Thyroid gland (tissue), 4 donors: Measurements from ENCODE around the gene AGBL4. TPM values are rescaled to one million over a fixed set of nuclear protein-coding genes. Genes with fewer than 3 reads are reported as not detected.

ENCODE experiments used
- DNase-seq, 2 donors: peaks; one replicate each; pipeline ENCODE4 v3.0.0-alpha.2; 2019
- H3K27ac ChIP-seq, 3 donors: fragments of 200-600 bp; sonication (generic); 1 replicate in 2 of 3; 2 replicates in 1 of 3; pipeline ENCODE4 v1.5.1; 2016 to 2019; ENCODE audit warnings: mild to moderate bottlenecking in 1 of 3, moderate library complexity in 1 of 3
- H3K27me3 ChIP-seq: fragments of 200-600 bp; sonication (generic); one replicate; pipeline ENCODE4 v1.5.1; 2019
- H3K36me3 ChIP-seq, 2 donors: fragments of 200-600 bp; sonication (generic); one replicate each; pipeline ENCODE4 v1.5.1; 2016 to 2019
- H3K4me1 ChIP-seq, 2 donors: fragments of 200-600 bp; sonication (generic); one replicate each; pipeline ENCODE4 v1.5.1; 2017 to 2019
- H3K4me3 ChIP-seq, 3 donors: fragments of 200-600 bp; sonication (generic); replicated peaks in 1 of 3; 1 replicate in 2 of 3; 2 replicates in 1 of 3; pipeline ENCODE4 v1.5.1; 2016; ENCODE audit warnings: mild to moderate bottlenecking in 1 of 3
- H3K9me3 ChIP-seq: fragments of 200-600 bp; sonication (generic); one replicate; pipeline ENCODE4 v1.5.1; 2017
- POLR2A ChIP-seq, 2 donors: fragments of 450-650 bp; IDR thresholded peaks; one replicate each; pipeline ENCODE4 v1.6.1; 2017; ENCODE audit warnings: antibody characterized with exemption in 2 of 2, mild to moderate bottlenecking in 2 of 2, moderate library complexity in 1 of 2
- WGBS, 2 donors: methylation state at CpG; one replicate each; pipeline ENCODE4 v1.1.5; 2017; 5-methylcytosine and 5-hydroxymethylcytosine counted together
- intact Hi-C: fragments of 100-400 bp; cut with DNase I; formaldehyde crosslinking; loops from one replicate; pipeline ENCODE4 v1.15.1; 2023
- total RNA-seq, 4 donors: library from RNA; depleted of rRNA; stranded (reverse); fragments of >200 nt; gene quantifications; one replicate each; pipeline ENCODE4 v1.2.3, GENCODE V29; 2016
- TF ChIP-seq, protein P1 (sequence below), 6 experiments: fragments of 200-600 bp in 3 of 6; fragments of 450-650 bp in 3 of 6; sonication (generic) in 3 of 6; IDR thresholded peaks; one replicate each; pipeline ENCODE4 v1.5.1; 2016 to 2019; ENCODE audit warnings: antibody characterized with exemption in 6 of 6, mild to moderate bottlenecking in 2 of 6, inconsistent platforms in 1 of 6, moderate library complexity in 1 of 6

Gene AGBL4
- total RNA-seq, 4 donors from 2014 or later, result 2.1 to 6.0 (median 4.8) TPM

- Histone ChIP-seq H3K9me3 (no peaks in the 10 kb centered on the region), H3K36me3 (no peaks in the 10 kb centered on the region), H3K4me3 (no peak overlapping the region), H3K27me3 (no peaks in the 10 kb centered on the region), H3K4me1 (no peaks in the 10 kb centered on the region), H3K27ac (no peak overlapping the region)
- no peak for TF ChIP-seq POLR2A (IDR thresholded peaks at IDR 0.05)
- TF ChIP-seq, protein P1, sequence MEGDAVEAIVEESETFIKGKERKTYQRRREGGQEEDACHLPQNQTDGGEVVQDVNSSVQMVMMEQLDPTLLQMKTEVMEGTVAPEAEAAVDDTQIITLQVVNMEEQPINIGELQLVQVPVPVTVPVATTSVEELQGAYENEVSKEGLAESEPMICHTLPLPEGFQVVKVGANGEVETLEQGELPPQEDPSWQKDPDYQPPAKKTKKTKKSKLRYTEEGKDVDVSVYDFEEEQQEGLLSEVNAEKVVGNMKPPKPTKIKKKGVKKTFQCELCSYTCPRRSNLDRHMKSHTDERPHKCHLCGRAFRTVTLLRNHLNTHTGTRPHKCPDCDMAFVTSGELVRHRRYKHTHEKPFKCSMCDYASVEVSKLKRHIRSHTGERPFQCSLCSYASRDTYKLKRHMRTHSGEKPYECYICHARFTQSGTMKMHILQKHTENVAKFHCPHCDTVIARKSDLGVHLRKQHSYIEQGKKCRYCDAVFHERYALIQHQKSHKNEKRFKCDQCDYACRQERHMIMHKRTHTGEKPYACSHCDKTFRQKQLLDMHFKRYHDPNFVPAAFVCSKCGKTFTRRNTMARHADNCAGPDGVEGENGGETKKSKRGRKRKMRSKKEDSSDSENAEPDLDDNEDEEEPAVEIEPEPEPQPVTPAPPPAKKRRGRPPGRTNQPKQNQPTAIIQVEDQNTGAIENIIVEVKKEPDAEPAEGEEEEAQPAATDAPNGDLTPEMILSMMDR (IDR thresholded peaks at IDR 0.05), result no peak
- DNase-seq, result no peak
- 80 to 94% methylated on average over 3 of the region's 3 CpGs for WGBS, 2 donors
- intact Hi-C loops, result no loop called here
Observed at GRCh38 chr1:49187056-49187455, 836.7 kb downstream of the AGBL4 start.

DNA sequence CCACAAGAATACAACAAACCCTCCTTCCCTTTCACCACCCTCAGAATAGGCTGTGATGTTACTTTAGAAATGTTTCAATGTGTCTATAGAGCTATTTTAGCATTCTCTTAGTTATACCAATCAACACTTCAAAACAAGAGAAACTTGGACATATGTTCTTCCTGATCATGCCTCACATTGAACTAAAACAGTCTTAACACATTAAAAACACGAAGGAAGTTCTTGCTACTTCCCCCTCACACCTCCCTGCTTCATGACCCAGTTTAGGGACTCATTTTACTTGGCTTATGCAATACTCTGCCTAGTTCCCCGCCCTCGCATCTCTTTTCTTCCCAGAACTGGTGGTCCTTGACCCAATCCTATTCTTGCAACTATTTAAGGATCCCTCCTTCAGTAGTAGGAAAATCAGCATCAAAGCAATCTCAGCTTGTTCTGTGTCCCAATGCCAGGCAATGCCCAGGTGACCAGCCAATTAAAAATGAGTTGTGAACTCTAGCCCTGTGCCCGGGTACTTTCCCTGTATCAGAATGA, 838.2 kb downstream of the AGBL4 start:
- DNase-seq, result no peak
- intact Hi-C loops, result no loop called here
- WGBS, 2 donors, result 88 to 89% methylated on average over 4 of the region's 4 CpGs
- Histone ChIP-seq H3K4me1 (no peaks in the 10 kb centered on the region), H3K4me3 (no peak overlapping the region), H3K9me3 (no peaks in the 10 kb centered on the region), H3K27ac (no peak overlapping the region), H3K27me3 (no peaks in the 10 kb centered on the region), H3K36me3 (no peaks in the 10 kb centered on the region)
- no peak for TF ChIP-seq POLR2A (IDR thresholded peaks at IDR 0.05)
- TF ChIP-seq, protein P1 (IDR thresholded peaks at IDR 0.05), result no peak

- H3K27ac ChIP-seq, result no peak overlapping the region
- DNase-seq, result no peak
- no peaks in the 10 kb centered on the region for H3K4me1 ChIP-seq
- H3K9me3 ChIP-seq, result no peaks in the 10 kb centered on the region
- no peaks in the 10 kb centered on the region for H3K27me3 ChIP-seq
- no peak overlapping the region for H3K4me3 ChIP-seq
- TF ChIP-seq, protein P1 (IDR thresholded peaks at IDR 0.05), result no peak
- TF ChIP-seq POLR2A (IDR thresholded peaks at IDR 0.05), result no peak
- no peaks in the 10 kb centered on the region for H3K36me3 ChIP-seq
- intact Hi-C loops, result no loop called here
Observed at GRCh38 chr1:49183489-49183888, 840.3 kb downstream of the AGBL4 start.

GRCh38 chr1:49181033-49181432, 842.7 kb downstream of the AGBL4 start:
- Histone ChIP-seq H3K36me3 (no peaks in the 10 kb centered on the region), H3K4me3 (no peak overlapping the region), H3K27ac (no peak overlapping the region), H3K9me3 (no peaks in the 10 kb centered on the region), H3K4me1 (no peaks in the 10 kb centered on the region), H3K27me3 (no peaks in the 10 kb centered on the region)
- TF ChIP-seq, protein P1 (IDR thresholded peaks at IDR 0.05), result no peak
- no peak for TF ChIP-seq POLR2A (IDR thresholded peaks at IDR 0.05)
- no peak for DNase-seq
- intact Hi-C loops, result no loop called here
- 91 to 92% methylated on average over 2 of the region's 2 CpGs for WGBS, 2 donors

DNA sequence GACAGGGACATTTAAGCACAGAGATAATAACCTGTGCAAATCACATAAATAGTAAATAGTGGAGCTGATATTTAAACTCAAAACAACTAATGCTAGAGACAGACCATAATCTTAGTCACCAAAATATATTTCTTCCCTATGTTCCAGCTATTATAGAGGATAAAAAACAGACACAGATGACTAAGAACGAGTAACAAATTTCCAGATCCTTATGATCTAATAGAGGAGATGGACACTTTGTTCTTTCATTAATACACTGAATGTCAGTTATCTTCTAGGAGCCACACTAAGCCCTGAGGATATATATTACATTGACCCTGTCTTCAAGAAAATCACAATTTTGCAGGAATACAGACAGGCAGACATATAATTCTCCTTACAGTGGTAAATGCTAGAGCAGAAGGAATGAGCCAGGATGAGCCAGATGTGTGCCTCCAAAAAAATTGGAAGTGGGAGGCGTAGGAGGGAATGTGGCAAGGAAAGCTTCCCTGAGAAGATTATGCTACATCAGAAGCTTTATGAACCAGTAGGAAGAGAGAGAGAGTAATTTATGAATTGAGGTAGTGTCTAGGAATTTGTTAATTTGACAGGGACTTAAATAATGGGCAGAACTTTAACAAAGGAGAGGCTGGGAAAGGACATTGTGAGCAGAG, 851.7 kb downstream of the AGBL4 start:
- intact Hi-C loops, result no loop called here
- no peak overlapping the region for H3K4me3 ChIP-seq
- H3K27me3 ChIP-seq, result no peaks in the 10 kb centered on the region
- TF ChIP-seq, protein P1 (IDR thresholded peaks at IDR 0.05), result no peak
- no peak for TF ChIP-seq POLR2A (IDR thresholded peaks at IDR 0.05)
- H3K27ac ChIP-seq, result no peak overlapping the region
- no peaks in the 10 kb centered on the region for H3K36me3 ChIP-seq
- no peaks in the 10 kb centered on the region for H3K4me1 ChIP-seq
- no peak for DNase-seq
- no peaks in the 10 kb centered on the region for H3K9me3 ChIP-seq
- WGBS, 2 donors, result 76 to 94% methylated on average over 2 of the region's 2 CpGs
